ENCODE data around the gene SMYD5. TPM values are rescaled to one million over a fixed set of nuclear protein-coding genes. Genes with fewer than 3 reads are reported as not detected.
A peak's percentile ranks its signal among the peaks of the same experiment; 100 is the strongest.

Gene SMYD5
- total and polyA plus RNA-seq, 2 donors = 14.6 to 18.2 TPM

- Histone ChIP-seq H3K36me3 (ENCODE audit: insufficient read depth) (no peaks in the 10 kb centered on the region), H3K27ac (ENCODE audit: low read depth) (no peak overlapping the region), H3K4me3 (ENCODE audit: low read depth, low read length) (no peak overlapping the region), H3K4me1 (ENCODE audit: insufficient read depth) (no peaks in the 10 kb centered on the region)
- 93% methylated on average over 16 of the region's 16 CpGs for WGBS
- DNase-seq (ENCODE audit: extremely low spot score) = no peak
These were observed 49.7 kb downstream of the SMYD5 start for GRCh38 chr2:73263540-73264331.

GRCh38 chr2:73264332-73264606 lies 50.2 kb downstream of the SMYD5 start:
- DNase-seq (ENCODE audit: extremely low spot score) = no peak
- no peaks in the 10 kb centered on the region for H3K36me3 ChIP-seq (ENCODE audit: insufficient read depth)
- H3K4me3 ChIP-seq (ENCODE audit: low read depth, low read length) = no peak overlapping the region
- WGBS = 90% methylated on average over 15 of the region's 15 CpGs
- H3K4me1 ChIP-seq (ENCODE audit: insufficient read depth) = no peaks in the 10 kb centered on the region
- no peak overlapping the region for H3K27ac ChIP-seq (ENCODE audit: low read depth)

- no peak overlapping the region for H3K4me3 ChIP-seq (ENCODE audit: low read depth, low read length)
- H3K27ac ChIP-seq (ENCODE audit: low read depth) = no peak overlapping the region
- H3K4me1 ChIP-seq (ENCODE audit: insufficient read depth) = no peaks in the 10 kb centered on the region
- no peaks in the 10 kb centered on the region for H3K36me3 ChIP-seq (ENCODE audit: insufficient read depth)
- 86% methylated on average over 4 of the region's 4 CpGs for whole genome bisulfite sequencing
- no peak for DNase-seq (ENCODE audit: extremely low spot score)
These were observed 50.7 kb downstream of the SMYD5 start for GRCh38 chr2:73264783-73265182.

GRCh38 chr2:73265298-73266060 lies 51.4 kb downstream of the SMYD5 start:
- no peak overlapping the region for H3K4me3 ChIP-seq (ENCODE audit: low read depth, low read length)
- WGBS = 92% methylated on average over 28 of the region's 28 CpGs
- no peaks in the 10 kb centered on the region for H3K4me1 ChIP-seq (ENCODE audit: insufficient read depth)
- no peak for DNase-seq (ENCODE audit: extremely low spot score)
- H3K27ac ChIP-seq (ENCODE audit: low read depth) = no peak overlapping the region
- no peaks in the 10 kb centered on the region for H3K36me3 ChIP-seq (ENCODE audit: insufficient read depth)

GRCh38 chr2:73266061-73266901 lies 52.2 kb downstream of the SMYD5 start:
- no peak for DNase-seq (ENCODE audit: extremely low spot score)
- WGBS = 87% methylated on average over 26 of the region's 26 CpGs
- no peak overlapping the region for H3K27ac ChIP-seq (ENCODE audit: low read depth)

GRCh38 chr2:73267008-73267407 lies 53.0 kb downstream of the SMYD5 start:
- no peak for DNase-seq (ENCODE audit: extremely low spot score)
- no peak overlapping the region for H3K27ac ChIP-seq (ENCODE audit: low read depth)
- H3K4me1 ChIP-seq (ENCODE audit: insufficient read depth) = no peaks in the 10 kb centered on the region
- 98% methylated on average over 4 of the region's 4 CpGs for WGBS
- H3K36me3 ChIP-seq (ENCODE audit: insufficient read depth) = no peaks in the 10 kb centered on the region
- H3K4me3 ChIP-seq (ENCODE audit: low read depth, low read length) = no peak overlapping the region

More at GRCh38 chr2:73266061-73266901, 52.2 kb downstream of the SMYD5 start:
- no peaks in the 10 kb centered on the region for H3K4me1 ChIP-seq (ENCODE audit: insufficient read depth)
- no peaks in the 10 kb centered on the region for H3K36me3 ChIP-seq (ENCODE audit: insufficient read depth)
- no peak overlapping the region for H3K4me3 ChIP-seq (ENCODE audit: low read depth, low read length)

GRCh38 chr2:73268366-73268829 lies 54.4 kb downstream of the SMYD5 start:
- Histone ChIP-seq H3K36me3 (ENCODE audit: insufficient read depth) (no peaks in the 10 kb centered on the region), H3K27ac (ENCODE audit: low read depth) (no peak overlapping the region), H3K4me3 (ENCODE audit: low read depth, low read length) (peak overlapping the region; percentile 20), H3K4me1 (ENCODE audit: insufficient read depth) (no peaks in the 10 kb centered on the region)
- no peak for DNase-seq (ENCODE audit: extremely low spot score)
- WGBS = 36% methylated on average over 14 of the region's 14 CpGs

GRCh38 chr2:73268830-73269685 lies 55.0 kb downstream of the SMYD5 start:
- WGBS = 6% methylated on average over 113 of the region's 113 CpGs
- Histone ChIP-seq H3K27ac (ENCODE audit: low read depth) (no peak overlapping the region), H3K36me3 (ENCODE audit: insufficient read depth) (no peaks in the 10 kb centered on the region), H3K4me3 (ENCODE audit: low read depth, low read length) (peak overlapping the region; percentile 20), H3K4me1 (ENCODE audit: insufficient read depth) (no peaks in the 10 kb centered on the region)
- DNase-seq (ENCODE audit: extremely low spot score) = no peak

- H3K4me1 ChIP-seq (ENCODE audit: insufficient read depth) = no peaks in the 10 kb centered on the region
- DNase-seq (ENCODE audit: extremely low spot score) = no peak
- H3K36me3 ChIP-seq (ENCODE audit: insufficient read depth) = no peaks in the 10 kb centered on the region
- H3K27ac ChIP-seq (ENCODE audit: low read depth) = no peak overlapping the region
- peak overlapping the region; percentile 20 for H3K4me3 ChIP-seq (ENCODE audit: low read depth, low read length)
- WGBS = 20% methylated on average over 22 of the region's 22 CpGs
These were observed 55.8 kb downstream of the SMYD5 start for GRCh38 chr2:73269686-73270465.

GRCh38 chr2:73272270-73272669 lies 58.2 kb downstream of the SMYD5 start:
- no peaks in the 10 kb centered on the region for H3K4me1 ChIP-seq (ENCODE audit: insufficient read depth)
- 70% methylated on average over 1 of the region's 1 CpG for WGBS

More at GRCh38 chr2:73272270-73272669, 58.2 kb downstream of the SMYD5 start:
- Histone ChIP-seq H3K4me3 (ENCODE audit: low read depth, low read length) (no peak overlapping the region), H3K36me3 (ENCODE audit: insufficient read depth) (no peaks in the 10 kb centered on the region), H3K27ac (ENCODE audit: low read depth) (no peak overlapping the region)
- no peak for DNase-seq (ENCODE audit: extremely low spot score)
